HepG2 (cell line): ENCODE results near the gene CSTPP1. TPM values are rescaled to one million over a fixed set of nuclear protein-coding genes. Genes with fewer than 3 reads are reported as not detected.

Experiments used
- IKZF1 ChIP-seq: fragments of 450-650 bp; IDR thresholded peaks from 2 replicates; pipeline ENCODE4 v1.7.1; 2016
- KLF15 ChIP-seq: sonication (generic); formaldehyde crosslinking; IDR thresholded peaks from 2 replicates; pipeline ENCODE4 v1.8.1; 2023; ENCODE audit warnings: borderline replicate concordance, mild to moderate bottlenecking, inconsistent platforms, missing genetic modification reagents, mixed read lengths
- MIER3 ChIP-seq: IDR thresholded peaks from 2 replicates; pipeline ENCODE4 v1.6.1; 2016; ENCODE audit warnings: missing compliant biosample characterization, borderline replicate concordance
- SMARCE1 ChIP-seq: fragments of 450-650 bp; IDR thresholded peaks from 2 replicates; pipeline ENCODE4 v1.6.1; 2017; ENCODE audit warnings: borderline replicate concordance
- SRY ChIP-seq: sonication (generic); formaldehyde crosslinking; IDR thresholded peaks from 2 replicates; pipeline ENCODE4 v1.8.0; 2022; ENCODE audit warnings: mild to moderate bottlenecking, missing genetic modification reagents
- TCF7L2 ChIP-seq: IDR thresholded peaks from 2 replicates; pipeline ENCODE4 v1.6.1; 2011; ENCODE audit warnings: mild to moderate bottlenecking, low read depth, low read length, moderate library complexity
- ZNF34 ChIP-seq: sonication (generic); formaldehyde crosslinking; IDR thresholded peaks from 2 replicates; pipeline ENCODE4 v1.4.0; 2020; ENCODE audit warnings: mild to moderate bottlenecking, missing genetic modification reagents, borderline replicate concordance
- ZNF569 ChIP-seq: sonication (generic); formaldehyde crosslinking; IDR thresholded peaks from 2 replicates; pipeline ENCODE4 v1.5.0; 2020; ENCODE audit warnings: mild to moderate bottlenecking, missing genetic modification reagents, moderate library complexity, borderline replicate concordance
- ZNF891 ChIP-seq: sonication (generic); formaldehyde crosslinking; IDR thresholded peaks from 2 replicates; pipeline ENCODE4 v1.5.0; 2020; ENCODE audit warnings: mild to moderate bottlenecking, missing genetic modification reagents
- polyA plus RNA-seq, 8 experiments: library from polyadenylated mRNA; depleted of rRNA in 3 of 8; stranded (reverse) in 7 of 8; unstranded in 1 of 8; fragments of >200 nt; fragmentation: Illumina TruSeq in 4 of 8; extraction: Trizol in 4 of 8; gene quantifications; 2 replicates each; pipeline versions ENCODE4 v1.2.1 to v1.2.3, GENCODE V29; 2011 to 2016; ENCODE audit warnings: low read depth in 4 of 8, missing spikeins in 1 of 8, mixed read lengths in 1 of 8; ENCODE audit not compliant: insufficient read depth in 1 of 8
- total RNA-seq, 5 experiments: library from RNA; depleted of rRNA; stranded (reverse); fragments of >200 nt; fragmentation: Illumina TruSeq; extraction: Trizol; gene quantifications; 2 replicates each; pipeline ENCODE4 v1.2.3, GENCODE V29; 2016; ENCODE audit warnings: low read depth in 1 of 5
- TF ChIP-seq, protein P1 (sequence below): sonication (generic); formaldehyde crosslinking; IDR thresholded peaks from 2 replicates; pipeline ENCODE4 v1.5.1; 2020; ENCODE audit warnings: mild to moderate bottlenecking, missing genetic modification reagents, borderline replicate concordance
- TF ChIP-seq, protein P2 (sequence below): sonication (generic); formaldehyde crosslinking; IDR thresholded peaks from 2 replicates; pipeline ENCODE4 v1.5.0; 2020; ENCODE audit warnings: missing genetic modification reagents, mild to moderate bottlenecking, borderline replicate concordance
- TF ChIP-seq, protein P3 (sequence below): sonication (generic); formaldehyde crosslinking; IDR thresholded peaks from 2 replicates; pipeline ENCODE4 v1.9.0; 2021; ENCODE audit warnings: missing genetic modification reagents, borderline replicate concordance
- TF ChIP-seq, protein P4 (sequence below): conservative IDR thresholded peaks from 2 replicates; pipeline ENCODE4 v1.6.1; 2018; ENCODE audit warnings: missing genetic modification reagents
- TF ChIP-seq, protein P5 (sequence below): sonication (generic); formaldehyde crosslinking; IDR thresholded peaks from 2 replicates; pipeline ENCODE4 v1.9.0; 2021; ENCODE audit warnings: missing genetic modification reagents, mild to moderate bottlenecking, borderline replicate concordance
- TF ChIP-seq, protein P6 (sequence below): sonication (generic); formaldehyde crosslinking; IDR thresholded peaks from 2 replicates; pipeline ENCODE4 v1.5.0; 2020; ENCODE audit warnings: missing genetic modification reagents

The CSTPP1 gene
- total and polyA plus RNA-seq, 2 of the 13 experiments (the other 11 are each of a cell fraction or from before 2014, with no cell fraction given) = 12.3 to 14.6 TPM

DNA sequence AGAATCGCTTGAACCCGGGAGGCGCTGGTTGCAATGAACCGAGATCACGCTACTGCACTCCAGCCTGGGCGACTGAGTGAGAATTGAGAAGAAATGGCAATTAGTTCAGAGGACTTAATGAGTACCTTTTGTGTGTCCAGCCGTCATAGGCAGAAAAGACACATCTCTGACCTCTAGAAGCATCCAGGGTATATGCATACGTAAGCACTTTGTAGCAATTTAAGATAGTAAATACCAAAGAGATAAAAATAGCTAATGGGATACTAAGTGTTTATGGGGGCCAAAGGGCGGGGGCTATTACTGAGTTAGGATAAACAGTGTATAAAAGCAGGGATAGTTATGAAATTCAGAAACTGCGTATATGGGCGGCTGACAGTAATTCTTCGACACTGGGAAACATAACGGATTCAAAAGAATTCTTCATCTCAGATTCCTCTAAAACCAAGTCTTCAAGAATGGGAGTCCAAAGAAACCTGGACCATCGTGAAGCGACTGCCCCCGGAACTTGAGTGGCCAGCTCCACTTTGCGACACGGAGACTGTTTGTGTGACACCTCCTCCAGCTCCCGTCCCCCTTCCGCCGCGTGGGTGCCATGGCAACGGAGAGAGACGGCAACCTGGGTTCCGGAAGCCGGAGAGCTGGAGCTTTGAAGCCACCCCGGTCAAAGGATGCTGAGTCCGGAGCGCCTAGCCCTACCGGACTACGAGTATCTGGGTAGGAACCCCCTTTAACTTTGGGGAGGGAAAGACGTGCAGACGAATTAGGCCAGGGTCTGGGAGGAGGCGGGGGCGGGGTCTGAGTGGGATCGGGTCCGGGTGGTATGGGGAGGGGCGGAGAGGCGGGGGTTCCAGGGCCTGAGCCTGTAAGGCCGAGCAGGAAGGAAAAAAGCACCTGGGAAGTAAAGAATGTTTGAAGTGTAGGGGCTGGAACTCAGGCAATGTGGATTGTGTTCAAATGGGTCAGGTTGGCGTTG lies at the start of gene CSTPP1 (continued):
- TF ChIP-seq, protein P1, sequence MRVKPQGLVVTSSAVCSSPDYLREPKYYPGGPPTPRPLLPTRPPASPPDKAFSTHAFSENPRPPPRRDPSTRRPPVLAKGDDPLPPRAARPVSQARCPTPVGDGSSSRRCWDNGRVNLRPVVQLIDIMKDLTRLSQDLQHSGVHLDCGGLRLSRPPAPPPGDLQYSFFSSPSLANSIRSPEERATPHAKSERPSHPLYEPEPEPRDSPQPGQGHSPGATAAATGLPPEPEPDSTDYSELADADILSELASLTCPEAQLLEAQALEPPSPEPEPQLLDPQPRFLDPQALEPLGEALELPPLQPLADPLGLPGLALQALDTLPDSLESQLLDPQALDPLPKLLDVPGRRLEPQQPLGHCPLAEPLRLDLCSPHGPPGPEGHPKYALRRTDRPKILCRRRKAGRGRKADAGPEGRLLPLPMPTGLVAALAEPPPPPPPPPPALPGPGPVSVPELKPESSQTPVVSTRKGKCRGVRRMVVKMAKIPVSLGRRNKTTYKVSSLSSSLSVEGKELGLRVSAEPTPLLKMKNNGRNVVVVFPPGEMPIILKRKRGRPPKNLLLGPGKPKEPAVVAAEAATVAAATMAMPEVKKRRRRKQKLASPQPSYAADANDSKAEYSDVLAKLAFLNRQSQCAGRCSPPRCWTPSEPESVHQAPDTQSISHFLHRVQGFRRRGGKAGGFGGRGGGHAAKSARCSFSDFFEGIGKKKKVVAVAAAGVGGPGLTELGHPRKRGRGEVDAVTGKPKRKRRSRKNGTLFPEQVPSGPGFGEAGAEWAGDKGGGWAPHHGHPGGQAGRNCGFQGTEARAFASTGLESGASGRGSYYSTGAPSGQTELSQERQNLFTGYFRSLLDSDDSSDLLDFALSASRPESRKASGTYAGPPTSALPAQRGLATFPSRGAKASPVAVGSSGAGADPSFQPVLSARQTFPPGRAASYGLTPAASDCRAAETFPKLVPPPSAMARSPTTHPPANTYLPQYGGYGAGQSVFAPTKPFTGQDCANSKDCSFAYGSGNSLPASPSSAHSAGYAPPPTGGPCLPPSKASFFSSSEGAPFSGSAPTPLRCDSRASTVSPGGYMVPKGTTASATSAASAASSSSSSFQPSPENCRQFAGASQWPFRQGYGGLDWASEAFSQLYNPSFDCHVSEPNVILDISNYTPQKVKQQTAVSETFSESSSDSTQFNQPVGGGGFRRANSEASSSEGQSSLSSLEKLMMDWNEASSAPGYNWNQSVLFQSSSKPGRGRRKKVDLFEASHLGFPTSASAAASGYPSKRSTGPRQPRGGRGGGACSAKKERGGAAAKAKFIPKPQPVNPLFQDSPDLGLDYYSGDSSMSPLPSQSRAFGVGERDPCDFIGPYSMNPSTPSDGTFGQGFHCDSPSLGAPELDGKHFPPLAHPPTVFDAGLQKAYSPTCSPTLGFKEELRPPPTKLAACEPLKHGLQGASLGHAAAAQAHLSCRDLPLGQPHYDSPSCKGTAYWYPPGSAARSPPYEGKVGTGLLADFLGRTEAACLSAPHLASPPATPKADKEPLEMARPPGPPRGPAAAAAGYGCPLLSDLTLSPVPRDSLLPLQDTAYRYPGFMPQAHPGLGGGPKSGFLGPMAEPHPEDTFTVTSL (CRISPR knock-in tag) = no peak
- TF ChIP-seq, protein P2, sequence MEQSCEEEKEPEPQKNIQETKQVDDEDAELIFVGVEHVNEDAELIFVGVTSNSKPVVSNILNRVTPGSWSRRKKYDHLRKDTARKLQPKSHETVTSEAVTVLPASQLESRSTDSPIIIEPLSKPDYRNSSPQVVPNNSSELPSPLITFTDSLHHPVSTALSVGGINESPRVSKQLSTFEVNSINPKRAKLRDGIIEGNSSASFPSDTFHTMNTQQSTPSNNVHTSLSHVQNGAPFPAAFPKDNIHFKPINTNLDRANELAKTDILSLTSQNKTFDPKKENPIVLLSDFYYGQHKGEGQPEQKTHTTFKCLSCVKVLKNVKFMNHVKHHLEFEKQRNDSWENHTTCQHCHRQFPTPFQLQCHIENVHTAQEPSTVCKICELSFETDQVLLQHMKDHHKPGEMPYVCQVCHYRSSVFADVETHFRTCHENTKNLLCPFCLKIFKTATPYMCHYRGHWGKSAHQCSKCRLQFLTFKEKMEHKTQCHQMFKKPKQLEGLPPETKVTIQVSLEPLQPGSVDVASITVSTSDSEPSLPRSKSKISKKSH (CRISPR knock-in tag) = no peak
- TF ChIP-seq, protein P3, sequence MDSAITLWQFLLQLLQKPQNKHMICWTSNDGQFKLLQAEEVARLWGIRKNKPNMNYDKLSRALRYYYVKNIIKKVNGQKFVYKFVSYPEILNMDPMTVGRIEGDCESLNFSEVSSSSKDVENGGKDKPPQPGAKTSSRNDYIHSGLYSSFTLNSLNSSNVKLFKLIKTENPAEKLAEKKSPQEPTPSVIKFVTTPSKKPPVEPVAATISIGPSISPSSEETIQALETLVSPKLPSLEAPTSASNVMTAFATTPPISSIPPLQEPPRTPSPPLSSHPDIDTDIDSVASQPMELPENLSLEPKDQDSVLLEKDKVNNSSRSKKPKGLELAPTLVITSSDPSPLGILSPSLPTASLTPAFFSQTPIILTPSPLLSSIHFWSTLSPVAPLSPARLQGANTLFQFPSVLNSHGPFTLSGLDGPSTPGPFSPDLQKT (CRISPR knock-in tag) = no peak
- TF ChIP-seq SMARCE1 = no peak
- peak; percentile 70; the same call in 1 of the 2 replicates for TF ChIP-seq MIER3 (CRISPR knock-in tag)
- TF ChIP-seq ZNF34 (CRISPR knock-in tag) = 0 out of 2 replicates have a peak, but pooled peaks have one; percentile 58
- no peak for TF ChIP-seq ZNF891 (CRISPR knock-in tag)
- TF ChIP-seq, protein P4, sequence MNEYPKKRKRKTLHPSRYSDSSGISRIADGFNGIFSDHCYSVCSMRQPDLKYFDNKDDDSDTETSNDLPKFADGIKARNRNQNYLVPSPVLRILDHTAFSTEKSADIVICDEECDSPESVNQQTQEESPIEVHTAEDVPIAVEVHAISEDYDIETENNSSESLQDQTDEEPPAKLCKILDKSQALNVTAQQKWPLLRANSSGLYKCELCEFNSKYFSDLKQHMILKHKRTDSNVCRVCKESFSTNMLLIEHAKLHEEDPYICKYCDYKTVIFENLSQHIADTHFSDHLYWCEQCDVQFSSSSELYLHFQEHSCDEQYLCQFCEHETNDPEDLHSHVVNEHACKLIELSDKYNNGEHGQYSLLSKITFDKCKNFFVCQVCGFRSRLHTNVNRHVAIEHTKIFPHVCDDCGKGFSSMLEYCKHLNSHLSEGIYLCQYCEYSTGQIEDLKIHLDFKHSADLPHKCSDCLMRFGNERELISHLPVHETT (CRISPR knock-in tag) = peak; percentile 75; the same call in 1 of the 2 replicates
- TF ChIP-seq, protein P5, sequence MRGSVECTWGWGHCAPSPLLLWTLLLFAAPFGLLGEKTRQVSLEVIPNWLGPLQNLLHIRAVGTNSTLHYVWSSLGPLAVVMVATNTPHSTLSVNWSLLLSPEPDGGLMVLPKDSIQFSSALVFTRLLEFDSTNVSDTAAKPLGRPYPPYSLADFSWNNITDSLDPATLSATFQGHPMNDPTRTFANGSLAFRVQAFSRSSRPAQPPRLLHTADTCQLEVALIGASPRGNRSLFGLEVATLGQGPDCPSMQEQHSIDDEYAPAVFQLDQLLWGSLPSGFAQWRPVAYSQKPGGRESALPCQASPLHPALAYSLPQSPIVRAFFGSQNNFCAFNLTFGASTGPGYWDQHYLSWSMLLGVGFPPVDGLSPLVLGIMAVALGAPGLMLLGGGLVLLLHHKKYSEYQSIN = no peak
- no peak for TF ChIP-seq TCF7L2
- TF ChIP-seq IKZF1 = no peak
- no peak for TF ChIP-seq SRY (CRISPR knock-in tag)
- TF ChIP-seq KLF15 (CRISPR knock-in tag) = no peak
- TF ChIP-seq ZNF569 (CRISPR knock-in tag) = no peak
- TF ChIP-seq, protein P6, sequence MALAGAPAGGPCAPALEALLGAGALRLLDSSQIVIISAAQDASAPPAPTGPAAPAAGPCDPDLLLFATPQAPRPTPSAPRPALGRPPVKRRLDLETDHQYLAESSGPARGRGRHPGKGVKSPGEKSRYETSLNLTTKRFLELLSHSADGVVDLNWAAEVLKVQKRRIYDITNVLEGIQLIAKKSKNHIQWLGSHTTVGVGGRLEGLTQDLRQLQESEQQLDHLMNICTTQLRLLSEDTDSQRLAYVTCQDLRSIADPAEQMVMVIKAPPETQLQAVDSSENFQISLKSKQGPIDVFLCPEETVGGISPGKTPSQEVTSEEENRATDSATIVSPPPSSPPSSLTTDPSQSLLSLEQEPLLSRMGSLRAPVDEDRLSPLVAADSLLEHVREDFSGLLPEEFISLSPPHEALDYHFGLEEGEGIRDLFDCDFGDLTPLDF = no peak
